Upper lobe of right lung (tissue), 1 donor: Measurements from ENCODE around the gene ADAMTS15. TPM values are rescaled to one million over a fixed set of nuclear protein-coding genes. Genes with fewer than 3 reads are reported as not detected.
A peak's percentile ranks its signal among the peaks of the same experiment; 100 is the strongest.

Experiments
- ATAC-seq: fragments of 200-7000 bp; cut with Tn5 transposase; one replicate; pipeline ENCODE4 v1.9.1; 2020; ENCODE audit warnings: mild to moderate bottlenecking, moderate library complexity
- DNase-seq: peaks from one replicate; pipeline ENCODE4 v3.0.0-alpha.2; 2020
- H3K27ac ChIP-seq: fragments of 200-600 bp; one replicate; pipeline ENCODE4 v1.8.0; 2022
- H3K27me3 ChIP-seq: fragments of 200-600 bp; one replicate; pipeline ENCODE4 v1.8.0; 2022; ENCODE audit warnings: mild to moderate bottlenecking
- H3K36me3 ChIP-seq: fragments of 200-600 bp; one replicate; pipeline ENCODE4 v1.8.0; 2022
- H3K4me1 ChIP-seq: fragments of 200-600 bp; one replicate; pipeline ENCODE4 v1.8.0; 2022
- H3K4me3 ChIP-seq: fragments of 200-600 bp; one replicate; pipeline ENCODE4 v1.8.0; 2022; ENCODE audit warnings: mild to moderate bottlenecking
- H3K9me3 ChIP-seq: fragments of 200-600 bp; one replicate; pipeline ENCODE4 v1.8.0; 2022
- intact Hi-C: fragments of 100-400 bp; cut with DNase I; formaldehyde crosslinking; loops from one replicate; pipeline ENCODE4 v1.11.0; 2022
- total RNA-seq: library from RNA; stranded (reverse); fragmentation: NEBNext Ultra II Directional; extraction: Animal tissue kit (Norgen Biotek cat#: 25700); gene quantifications from one replicate; pipeline ENCODE4 v1.2.1, GENCODE V29; 2021
- TF ChIP-seq, protein P1 (sequence below): fragments of 200-600 bp; IDR thresholded peaks from one replicate; pipeline ENCODE4 v1.8.0; 2022; ENCODE audit warnings: antibody characterized with exemption
- donor health status: DM: no; HTN: yes; CAD: no; lungs with severe emphysema.

Gene ADAMTS15
- total RNA-seq, 1 donor from 2014 or later, result 8.2 TPM

DNA sequence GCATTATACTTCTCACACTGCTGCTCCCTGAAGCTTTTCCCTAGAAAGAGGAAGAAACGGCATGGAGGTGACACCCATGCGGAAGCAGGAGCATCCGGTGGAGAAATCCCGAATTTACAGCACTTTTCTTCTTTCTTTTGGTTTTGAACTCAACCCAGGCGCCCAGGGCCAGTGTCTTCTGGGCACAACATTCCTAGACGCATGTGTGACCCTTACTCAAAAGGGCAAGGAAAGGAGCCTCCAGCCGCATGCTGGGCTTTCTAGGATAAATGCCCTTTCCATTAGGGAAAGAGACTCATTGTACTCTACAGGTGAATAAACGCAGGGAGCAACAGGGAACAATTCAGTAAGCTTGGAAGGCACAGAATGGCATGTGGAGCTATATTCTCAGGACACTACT lies 39.5 kb upstream of the ADAMTS15 start:
- Histone ChIP-seq H3K27ac (no peak overlapping the region), H3K27me3 (no peaks in the 10 kb centered on the region), H3K9me3 (no peaks in the 10 kb centered on the region), H3K4me1 (no peaks in the 10 kb centered on the region), H3K4me3 (no peak overlapping the region), H3K36me3 (no peaks in the 10 kb centered on the region)
- ATAC-seq (no peak), DNase-seq (no peak)
- intact Hi-C loops, result no loop called here
- TF ChIP-seq, protein P1, sequence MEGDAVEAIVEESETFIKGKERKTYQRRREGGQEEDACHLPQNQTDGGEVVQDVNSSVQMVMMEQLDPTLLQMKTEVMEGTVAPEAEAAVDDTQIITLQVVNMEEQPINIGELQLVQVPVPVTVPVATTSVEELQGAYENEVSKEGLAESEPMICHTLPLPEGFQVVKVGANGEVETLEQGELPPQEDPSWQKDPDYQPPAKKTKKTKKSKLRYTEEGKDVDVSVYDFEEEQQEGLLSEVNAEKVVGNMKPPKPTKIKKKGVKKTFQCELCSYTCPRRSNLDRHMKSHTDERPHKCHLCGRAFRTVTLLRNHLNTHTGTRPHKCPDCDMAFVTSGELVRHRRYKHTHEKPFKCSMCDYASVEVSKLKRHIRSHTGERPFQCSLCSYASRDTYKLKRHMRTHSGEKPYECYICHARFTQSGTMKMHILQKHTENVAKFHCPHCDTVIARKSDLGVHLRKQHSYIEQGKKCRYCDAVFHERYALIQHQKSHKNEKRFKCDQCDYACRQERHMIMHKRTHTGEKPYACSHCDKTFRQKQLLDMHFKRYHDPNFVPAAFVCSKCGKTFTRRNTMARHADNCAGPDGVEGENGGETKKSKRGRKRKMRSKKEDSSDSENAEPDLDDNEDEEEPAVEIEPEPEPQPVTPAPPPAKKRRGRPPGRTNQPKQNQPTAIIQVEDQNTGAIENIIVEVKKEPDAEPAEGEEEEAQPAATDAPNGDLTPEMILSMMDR, result no peak

DNA sequence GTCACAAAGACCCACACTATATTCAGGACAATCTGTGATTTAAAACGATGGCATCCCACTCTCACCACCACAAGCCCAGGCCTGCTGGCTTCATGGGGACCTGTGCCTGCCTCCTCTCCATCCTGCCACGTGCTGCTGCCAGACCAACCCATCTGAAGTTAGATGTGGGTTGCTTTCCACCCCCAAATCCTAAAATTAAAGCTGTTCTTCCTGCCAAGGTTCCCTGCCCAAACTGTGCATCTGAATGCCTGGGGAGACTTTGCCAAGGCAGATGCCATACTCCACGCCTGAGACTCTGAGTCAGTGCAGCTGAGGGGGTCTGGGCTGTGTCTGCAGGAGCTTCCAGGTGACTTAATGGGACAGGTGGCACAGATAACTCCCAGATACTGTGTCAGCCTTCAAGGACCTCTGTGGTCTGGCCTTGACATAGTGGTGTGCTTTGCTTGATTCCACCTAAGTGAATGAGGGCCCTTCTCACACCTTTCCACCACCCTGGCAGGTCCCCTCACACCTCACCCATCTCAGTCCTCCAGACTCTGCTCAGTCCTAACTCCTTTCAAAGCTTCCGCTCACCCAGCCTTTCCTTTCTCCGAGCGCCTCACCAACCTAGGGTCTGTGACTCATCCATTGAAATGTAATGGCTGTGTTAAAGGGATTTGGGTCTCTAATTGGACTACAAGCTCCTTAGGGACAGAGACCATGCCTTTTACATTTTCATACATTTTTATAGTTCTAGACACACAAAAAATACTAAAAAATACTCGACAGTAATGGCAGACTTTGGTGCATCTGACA lies 38.7 kb upstream of the ADAMTS15 start:
- TF ChIP-seq, protein P1, result no peak
- H3K9me3 ChIP-seq, result no peaks in the 10 kb centered on the region
- no peaks in the 10 kb centered on the region for H3K36me3 ChIP-seq
- no peak overlapping the region for H3K27ac ChIP-seq
- no peak overlapping the region for H3K4me3 ChIP-seq
- DNase-seq (no peak), ATAC-seq (no peak)
- no peaks in the 10 kb centered on the region for H3K27me3 ChIP-seq
- H3K4me1 ChIP-seq, result no peaks in the 10 kb centered on the region
- intact Hi-C loops, result no loop called here

DNA sequence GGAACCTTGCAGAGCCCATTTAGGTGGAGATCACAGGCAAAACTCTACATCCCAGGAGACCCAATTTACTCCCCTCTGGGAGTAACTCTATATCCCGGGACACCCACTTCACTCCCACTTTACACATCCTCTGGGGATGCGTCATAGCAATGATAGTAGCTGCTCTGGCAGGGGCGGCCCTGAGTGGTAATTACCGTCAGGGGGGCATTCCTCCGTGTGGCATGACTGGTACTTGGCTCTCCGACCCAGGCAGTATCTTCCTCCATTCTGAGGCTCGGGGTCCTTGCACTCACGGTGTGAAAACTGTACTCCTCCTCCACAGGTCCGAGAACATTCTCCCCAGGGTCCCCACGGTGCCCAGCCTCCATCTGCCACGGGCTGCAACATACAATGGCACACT lies 37.2 kb upstream of the ADAMTS15 start:
- H3K27ac ChIP-seq, result no peak overlapping the region
- H3K9me3 ChIP-seq, result no peaks in the 10 kb centered on the region
- H3K27me3 ChIP-seq, result no peaks in the 10 kb centered on the region
- no peak overlapping the region for H3K4me3 ChIP-seq
- DNase-seq, result no peak
- ATAC-seq, result no peak
- TF ChIP-seq, protein P1, result no peak
- intact Hi-C loops, result no loop called here
- H3K36me3 ChIP-seq, result no peaks in the 10 kb centered on the region
- H3K4me1 ChIP-seq, result no peaks in the 10 kb centered on the region

DNA sequence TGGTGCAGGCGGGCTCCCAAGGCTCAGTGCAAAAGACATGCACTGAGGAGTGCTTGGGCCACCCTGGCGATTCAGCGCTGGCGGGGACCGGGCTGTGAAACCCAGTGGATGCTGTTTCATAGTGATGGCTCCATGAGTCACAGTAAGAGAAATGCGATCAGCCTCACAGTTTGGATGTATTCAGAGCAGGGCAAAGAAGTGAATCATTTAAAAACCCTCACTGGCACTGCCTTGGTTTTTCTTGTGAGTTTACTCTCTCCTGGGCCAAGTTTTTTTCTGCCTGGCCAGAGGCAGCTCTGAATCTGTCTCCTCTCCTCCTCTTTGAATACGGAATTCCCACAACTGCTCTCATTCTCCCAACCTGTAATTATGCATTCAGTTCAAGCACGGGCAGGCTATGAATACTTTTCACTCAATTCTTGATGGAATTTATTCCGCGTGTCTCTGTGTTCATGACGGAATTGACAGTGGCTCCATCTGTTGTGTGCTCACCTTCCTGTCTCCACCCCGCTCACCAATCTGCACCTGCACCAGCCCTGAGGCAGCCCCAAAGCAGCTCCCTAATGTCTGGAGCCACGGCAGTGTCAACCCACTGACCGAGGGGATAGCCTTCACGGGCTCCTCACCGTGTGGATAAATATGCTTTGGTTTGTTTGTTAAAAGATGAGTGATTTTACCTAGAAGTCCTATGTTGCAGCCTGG lies 34.9 kb upstream of the ADAMTS15 start:
- TF ChIP-seq, protein P1, result no peak
- H3K27me3 ChIP-seq, result no peaks in the 10 kb centered on the region
- H3K4me3 ChIP-seq, result no peak overlapping the region
- no peaks in the 10 kb centered on the region for H3K9me3 ChIP-seq
- intact Hi-C loops, result no loop called here
- ATAC-seq (no peak), DNase-seq (no peak)
- no peaks in the 10 kb centered on the region for H3K36me3 ChIP-seq
- H3K4me1 ChIP-seq, result peaks cover 4% of the 10 kb centered on the region
- H3K27ac ChIP-seq, result no peak overlapping the region

DNA sequence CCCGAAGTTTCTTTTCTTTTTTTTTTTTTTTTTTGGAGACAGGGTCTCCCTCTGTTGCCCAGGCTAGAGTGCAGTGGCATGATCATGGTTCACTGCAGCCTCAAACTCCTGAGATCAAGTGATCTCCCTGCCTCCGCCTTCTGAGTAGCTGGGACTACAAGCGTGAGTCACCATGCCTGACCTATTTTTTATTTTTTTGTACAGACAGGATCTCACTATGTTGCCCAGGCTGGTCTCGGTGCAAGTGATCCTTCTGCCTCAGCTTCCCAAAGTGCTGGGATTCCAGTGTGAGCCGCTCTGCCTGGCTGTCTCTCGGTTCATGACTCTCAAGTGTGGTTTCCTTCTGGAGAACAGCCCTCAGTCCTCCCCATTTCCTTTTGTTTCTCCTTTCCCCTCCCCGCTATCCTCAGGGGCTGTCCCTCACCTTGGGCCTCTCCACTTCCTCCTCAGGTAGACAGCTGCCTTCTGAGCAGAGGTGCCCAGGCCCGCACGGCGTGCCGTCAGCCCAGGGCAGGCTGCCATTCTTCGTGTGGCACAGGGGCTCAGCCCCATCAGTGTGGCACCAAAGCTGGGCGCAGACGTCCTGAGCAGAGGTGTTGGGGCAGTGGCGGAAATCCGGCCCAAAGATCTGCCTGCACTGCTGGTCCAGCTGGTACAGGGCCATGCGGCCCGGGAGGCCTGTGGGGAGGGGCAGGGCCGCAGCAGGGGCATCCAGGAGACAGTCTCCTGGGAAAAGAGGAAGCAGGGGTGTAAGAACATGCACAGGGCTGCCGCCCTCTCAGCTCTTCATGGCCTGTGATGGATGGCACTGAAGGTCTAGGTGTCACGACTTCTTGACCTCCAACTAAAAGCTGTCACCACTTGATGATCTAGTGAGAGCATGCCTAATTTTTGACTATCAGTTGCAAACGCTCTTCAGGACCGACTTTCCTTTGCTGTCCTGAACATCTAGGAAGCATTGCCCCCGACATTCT lies 34.1 kb upstream of the ADAMTS15 start:
- intact Hi-C loops, result no loop called here
- H3K4me1 ChIP-seq, result peaks cover 5% of the 10 kb centered on the region
- TF ChIP-seq, protein P1, result no peak
- DNase-seq (no peak), ATAC-seq (peak; percentile 30)
- H3K36me3 ChIP-seq, result no peaks in the 10 kb centered on the region
- H3K27me3 ChIP-seq, result no peaks in the 10 kb centered on the region
- H3K27ac ChIP-seq, result peak overlapping the region; percentile 47
- H3K9me3 ChIP-seq, result no peaks in the 10 kb centered on the region
- H3K4me3 ChIP-seq, result no peak overlapping the region
